ENCODE measurements around the gene CCR8. TPM values are rescaled to one million over a fixed set of nuclear protein-coding genes. Genes with fewer than 3 reads are reported as not detected.

The CCR8 gene
- total RNA-seq: not detected

- Histone ChIP-seq H3K4me1 (no peaks in the 10 kb centered on the region), H3K9me3 (no peaks in the 10 kb centered on the region), H3K27ac (no peak within 1 kb of the TSS), H3K27me3 (no peaks in the 10 kb centered on the region), H3K4me3 (no peak within 1 kb of the TSS), H3K36me3 (no peaks in the 10 kb centered on the region)
- TF ChIP-seq CTCF (IDR thresholded peaks at IDR 0.05) (no peak), POLR2A (IDR thresholded peaks at IDR 0.05) (no peak)
- DNase-seq: no peak
- intact Hi-C loops (cut with DNase I; ENCODE audit: low total_unique reads): no loop called here
Measured at GRCh38 chr3:39329493-39329892, at the start of gene CCR8. TSS of gene CCR8 (plus strand) at chr3:39329709. CDS start at chr3:39332332, 2,623 bp downstream.

GRCh38 chr3:39279745-39280517 lies 49.6 kb upstream of the CCR8 start, which contains the start of gene CX3CR1:
TSS of gene CX3CR1 (minus strand) at chr3:39280036. CDS start at chr3:39266509, 13,527 bp downstream.
- H3K27ac ChIP-seq: no peak within 1 kb of the TSS
- no peak within 1 kb of the TSS for H3K4me3 ChIP-seq
- no peaks in the 10 kb centered on the region for H3K9me3 ChIP-seq
- H3K27me3 ChIP-seq: no peaks in the 10 kb centered on the region
- TF ChIP-seq CTCF (IDR thresholded peaks at IDR 0.05) (no peak), POLR2A (IDR thresholded peaks at IDR 0.05) (no peak)
- intact Hi-C loops (cut with DNase I; ENCODE audit: low total_unique reads): no loop called here
- H3K4me1 ChIP-seq: no peaks in the 10 kb centered on the region
- no peak for DNase-seq
- H3K36me3 ChIP-seq: no peaks in the 10 kb centered on the region

GRCh38 chr3:39280571-39280970 lies 48.9 kb upstream of the CCR8 start:
- Histone ChIP-seq H3K27me3 (no peaks in the 10 kb centered on the region), H3K36me3 (no peaks in the 10 kb centered on the region), H3K9me3 (no peaks in the 10 kb centered on the region), H3K27ac (no peak overlapping the region), H3K4me1 (no peaks in the 10 kb centered on the region), H3K4me3 (no peak overlapping the region)
- intact Hi-C loops (cut with DNase I; ENCODE audit: low total_unique reads): no loop called here
- DNase-seq: no peak
- TF ChIP-seq POLR2A (IDR thresholded peaks at IDR 0.05) (no peak), CTCF (IDR thresholded peaks at IDR 0.05) (no peak)

GRCh38 chr3:39281533-39281932 lies 48.0 kb upstream of the CCR8 start:
- Histone ChIP-seq H3K27ac (no peak overlapping the region), H3K4me1 (no peaks in the 10 kb centered on the region), H3K27me3 (no peaks in the 10 kb centered on the region), H3K36me3 (no peaks in the 10 kb centered on the region), H3K4me3 (no peak overlapping the region), H3K9me3 (no peaks in the 10 kb centered on the region)
- TF ChIP-seq CTCF (IDR thresholded peaks at IDR 0.05) (no peak), POLR2A (IDR thresholded peaks at IDR 0.05) (no peak)
- no peak for DNase-seq
- intact Hi-C loops (cut with DNase I; ENCODE audit: low total_unique reads): no loop called here

GRCh38 chr3:39282057-39282456 lies 47.5 kb upstream of the CCR8 start:
- Histone ChIP-seq H3K36me3 (no peaks in the 10 kb centered on the region), H3K9me3 (no peaks in the 10 kb centered on the region), H3K4me1 (no peaks in the 10 kb centered on the region), H3K27ac (no peak overlapping the region), H3K4me3 (no peak overlapping the region), H3K27me3 (no peaks in the 10 kb centered on the region)
- intact Hi-C loops (cut with DNase I; ENCODE audit: low total_unique reads): no loop called here
- TF ChIP-seq CTCF (IDR thresholded peaks at IDR 0.05) (no peak), POLR2A (IDR thresholded peaks at IDR 0.05) (no peak)
- DNase-seq: no peak
